T-cell (primary cell): ENCODE data around the gene CCPG1. TPM values are rescaled to one million over a fixed set of nuclear protein-coding genes. Genes with fewer than 3 reads are reported as not detected.

Experiments
- ATAC-seq, 4 experiments: fragments of 200-7000 bp in 3 of 4; fragments of 150-1000 bp in 1 of 4; cut with Tn5 transposase; replicated peaks in 1 of 4; 1 replicate in 3 of 4; 2 replicates in 1 of 4; pipeline ENCODE4 v1.10.0; 2021; ENCODE audit warnings: moderate library complexity in 3 of 4, mild to moderate bottlenecking in 2 of 4, moderate number of reproducible peaks in 1 of 4
- CTCF ChIA-PET, 2 donors: fragments of 300-600 bp; sonication (Branson Sonifier 250); formaldehyde crosslinking; loops; one replicate each; lab custom pipeline; 2022; ENCODE audit warnings: antibody characterized with exemption in 2 of 2; lab: Charles Lee
- POLR2A ChIA-PET, 2 donors: fragments of 300-600 bp; sonication (Branson Sonifier 250); formaldehyde crosslinking; loops; one replicate each; lab custom pipeline; 2022; ENCODE audit warnings: antibody characterized with exemption in 2 of 2; lab: Charles Lee
- DNase-seq, 35 experiments: peaks; one replicate each; pipeline versions ENCODE4 v3.0.0 to v3.0.0-alpha.2; 2013 to 2023
- H3K27ac ChIP-seq: one replicate; pipeline ENCODE4 v1.5.1; 2013; ENCODE audit warnings: low read length
- H3K27me3 ChIP-seq, 2 experiments: replicated peaks in 1 of 2; 1 replicate in 1 of 2; 2 replicates in 1 of 2; pipeline versions ENCODE4 v1.6.1 to v1.7.0; 2013; ENCODE audit warnings: low read length in 1 of 2, mixed read lengths in 1 of 2; ENCODE audit not compliant: control insufficient read depth in 2 of 2, insufficient read depth in 2 of 2; ENCODE audit errors: extremely low read depth in 1 of 2
- H3K36me3 ChIP-seq, 2 donors: 1 replicate in 1 of 2; 2 replicates in 1 of 2; pipeline versions ENCODE4 v1.6.1 to v1.7.0; 2013; ENCODE audit warnings: low read length in 1 of 2; ENCODE audit not compliant: control insufficient read depth in 2 of 2, insufficient read depth in 1 of 2; ENCODE audit errors: extremely low read depth in 1 of 2
- H3K4me1 ChIP-seq, 2 experiments: 1 replicate in 1 of 2; 2 replicates in 1 of 2; pipeline versions ENCODE4 v1.6.1 to v1.7.0; 2013; ENCODE audit warnings: low read length in 2 of 2, mixed read lengths in 1 of 2; ENCODE audit not compliant: insufficient read depth in 2 of 2, control insufficient read depth in 1 of 2; ENCODE audit errors: extremely low read depth in 1 of 2
- H3K4me3 ChIP-seq, 2 donors: 1 replicate in 1 of 2; 2 replicates in 1 of 2; pipeline versions ENCODE4 v1.5.1 to v1.7.0; 2013; ENCODE audit warnings: mild to moderate bottlenecking in 2 of 2, low read length in 1 of 2, moderate library complexity in 1 of 2; ENCODE audit not compliant: control insufficient read depth in 1 of 2; ENCODE audit errors: extremely low read depth in 1 of 2
- H3K9me3 ChIP-seq: 2 replicates; pipeline ENCODE4 v1.7.0; 2013
- H3K27ac Mint-ChIP-seq, 2 donors: one replicate each; pipeline ENCODE4 v1.8.0; 2020 to 2021; ENCODE audit warnings: mild to moderate bottlenecking in 2 of 2, mixed read lengths in 2 of 2
- H3K27me3 Mint-ChIP-seq, 2 donors: one replicate each; pipeline ENCODE4 v1.8.0; 2021 to 2022; ENCODE audit warnings: mixed read lengths in 2 of 2
- H3K36me3 Mint-ChIP-seq: one replicate; pipeline ENCODE4 v1.8.0; 2021; ENCODE audit warnings: mixed read lengths
- H3K4me1 Mint-ChIP-seq, 3 donors: one replicate each; pipeline ENCODE4 v1.8.0; 2020 to 2022; ENCODE audit warnings: mixed read lengths in 3 of 3, mild to moderate bottlenecking in 1 of 3
- H3K4me3 Mint-ChIP-seq, 3 donors: one replicate each; pipeline ENCODE4 v1.8.0; 2020 to 2022; ENCODE audit warnings: mild to moderate bottlenecking in 3 of 3, mixed read lengths in 3 of 3, moderate library complexity in 3 of 3
- H3K9me3 Mint-ChIP-seq, 3 donors: one replicate each; pipeline ENCODE4 v1.8.0; 2020 to 2022; ENCODE audit warnings: mixed read lengths in 3 of 3
- WGBS: methylation state at CpG from one replicate; pipeline ENCODE4 v1.1.5; 2013; ENCODE audit warnings: missing lambda C conversion rate; ENCODE audit not compliant: insufficient coverage; 5-methylcytosine and 5-hydroxymethylcytosine counted together
- total RNA-seq, 35 experiments: library from RNA in 6 of 35; stranded (reverse) in 6 of 35; fragments of 120-200 nt in 1 of 35; gene quantifications; one replicate each; pipeline versions ENCODE4 v1.2.1 to v1.2.4 and lab custom pipeline; 2013 to 2026

The CCPG1 gene
- total RNA-seq, 5 donors from 2014 or later (not counting 1 experiment from before 2014, with no cell fraction given), result 21.3 to 32.5 (median 25.6) TPM

GRCh38 chr15:55320238-55320550 lies 88.0 kb downstream of the CCPG1 start:
- DNase-seq, result no peak
- peak overlapping the region in 1 of 2 donors; percentile 44 for H3K27ac Mint-ChIP-seq
- ChIA-PET POLR2A (no interaction called here), CTCF (interaction anchor here (1.1 to 1.7 kb wide), 2 partner anchors 88 to 102 kb away, joined by 5 to 7 read pairs; partner anchors contain the start of genes CCPG1 (in 1 of the 2) and PIERCE2 (in 1 of the 2))
- H3K9me3 Mint-ChIP-seq, result no peaks in the 10 kb centered on the region
- Histone ChIP-seq H3K9me3 (no peaks in the 10 kb centered on the region), H3K27me3 (no peaks in the 10 kb centered on the region), H3K4me3 (peak overlapping the region in 1 of 2 donors; percentile 94), H3K36me3 (peaks cover 0 to 5% of the 10 kb centered on the region in 2 donors), H3K4me1 (peaks cover 9 to 16% of the 10 kb centered on the region in 2 experiments), H3K27ac (no peak overlapping the region)
- peaks cover 24% of the 10 kb centered on the region for H3K36me3 Mint-ChIP-seq
- WGBS, result no CpG with 5 or more reads among the region's 2 CpGs
- H3K27me3 Mint-ChIP-seq, result no peaks in the 10 kb centered on the region
- peak overlapping the region; percentile 98 to 99 (median 98) for H3K4me3 Mint-ChIP-seq
- ATAC-seq, result no peak
- peaks cover 57 to 65% (median 59%) of the 10 kb centered on the region in 3 donors for H3K4me1 Mint-ChIP-seq

DNA sequence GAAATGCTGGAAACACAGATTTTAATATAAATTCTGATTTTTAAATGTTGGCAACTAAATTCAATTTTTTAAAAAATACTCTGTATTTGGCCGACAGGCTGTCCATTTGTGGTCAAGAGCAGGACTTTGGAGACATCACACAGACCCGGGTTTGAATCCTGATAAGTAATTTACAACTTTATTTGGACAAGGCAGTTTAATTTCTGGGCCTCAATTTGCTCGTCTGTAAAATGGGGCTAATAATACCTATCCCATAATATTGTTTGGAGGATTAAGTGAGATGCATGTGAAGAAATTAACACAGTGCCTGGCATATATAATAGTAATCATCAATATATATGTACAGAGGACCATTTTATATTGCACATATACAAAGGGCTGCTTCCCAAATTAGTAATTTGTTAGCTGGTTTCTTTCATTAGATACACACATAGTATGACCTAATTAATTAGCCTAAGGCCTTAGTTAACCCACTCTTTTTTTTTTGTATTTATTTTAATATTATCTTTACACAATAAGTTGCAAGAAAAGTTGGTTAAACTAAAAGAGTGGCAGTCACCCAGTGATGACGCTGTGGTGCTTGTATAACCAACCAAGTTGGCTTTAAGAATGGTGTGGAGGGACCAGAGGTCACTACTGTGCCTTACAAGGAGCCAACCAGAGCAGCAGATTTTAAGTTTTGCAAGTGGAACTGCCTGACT lies 88.5 kb downstream of the CCPG1 start:
- Histone ChIP-seq H3K27me3 (no peaks in the 10 kb centered on the region), H3K36me3 (peaks cover 0 to 5% of the 10 kb centered on the region in 2 donors), H3K4me1 (peaks cover 9 to 16% of the 10 kb centered on the region in 2 experiments), H3K27ac (peak overlapping the region; percentile 98), H3K9me3 (no peaks in the 10 kb centered on the region), H3K4me3 (peak overlapping the region; percentile 91 to 94)
- POLR2A ChIA-PET, result interaction anchor here in 1 of 2 donors (1.0 to 1.7 kb wide), 3 partner anchors 52 to 123 kb away, joined by 4 to 10 read pairs (median 7); partner anchors contain the start of genes CCPG1, PIERCE2 and RSL24D1
- H3K27ac Mint-ChIP-seq, result peak overlapping the region; percentile 31 to 99
- no peaks in the 10 kb centered on the region for H3K27me3 Mint-ChIP-seq
- ATAC-seq (no peak), DNase-seq (peak in 1 of 35 experiments; percentile 22)
- CTCF ChIA-PET, result interaction anchor here (0.8 to 1.8 kb wide), 8 partner anchors 29 to 123 kb away, joined by 3 to 14 read pairs (median 4); partner anchors contain the start of genes CCPG1 (in 2 of the 2), PIERCE2 (in 2 of the 2) and RSL24D1 (in 1 of the 2)
- H3K36me3 Mint-ChIP-seq, result peaks cover 30% of the 10 kb centered on the region
- WGBS, result 57% methylated on average over 1 of the region's 4 CpGs
- H3K9me3 Mint-ChIP-seq, result no peaks in the 10 kb centered on the region
- peak overlapping the region; percentile 98 to 99 (median 98) for H3K4me3 Mint-ChIP-seq
- peaks cover 62 to 70% (median 64%) of the 10 kb centered on the region in 3 donors for H3K4me1 Mint-ChIP-seq

DNA sequence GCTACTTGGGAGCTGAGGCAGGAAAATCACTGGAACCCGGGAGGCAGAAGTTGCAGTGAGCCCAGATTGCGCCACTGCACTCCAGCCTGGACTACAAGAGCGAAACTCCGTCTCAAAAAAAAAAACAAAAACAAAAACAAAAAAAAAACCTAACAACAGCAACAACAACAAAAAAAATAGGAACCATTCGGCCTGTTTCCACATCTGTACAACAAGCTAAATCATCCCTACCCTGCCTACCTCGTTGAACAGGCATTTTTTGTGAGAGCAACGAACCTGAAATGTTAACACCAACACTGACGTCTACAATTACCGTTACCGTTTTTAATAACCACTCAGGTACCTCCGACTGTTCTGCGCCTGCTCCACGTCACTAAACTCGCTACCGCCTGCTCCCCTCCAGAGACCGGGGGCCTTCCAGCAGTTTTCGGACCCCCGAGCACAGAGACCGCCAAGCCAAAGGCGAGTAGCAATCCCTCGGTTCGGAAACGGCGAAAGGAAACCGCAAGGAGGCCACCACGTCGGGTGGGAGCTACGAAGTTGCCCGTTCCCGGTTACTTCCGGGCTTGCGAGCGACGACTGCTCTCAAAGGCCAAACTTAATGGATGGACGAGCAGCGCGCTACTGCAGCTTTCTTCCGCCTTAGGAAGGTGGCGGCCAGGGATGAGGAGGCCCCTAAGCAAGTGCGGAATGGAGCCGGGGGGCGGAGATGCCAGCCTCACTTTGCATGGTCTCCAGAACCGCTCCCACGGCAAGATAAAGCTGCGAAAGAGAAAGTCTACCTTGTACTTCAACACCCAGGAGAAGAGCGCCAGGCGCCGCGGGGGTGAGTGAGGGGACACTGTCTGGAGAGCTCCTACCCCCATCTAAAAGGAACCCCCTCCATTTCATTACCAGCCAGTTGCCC lies 89.3 kb downstream of the CCPG1 start, which contains the start of the genes PIGB and PIGBOS1:
Gene PIGB, plus strand, starts transcription at position 635 of the 907 bp plus-strand sequence. Its CDS starts 29 bp downstream, at position 664.
Gene PIGBOS1, minus strand, starts transcription at position 536 of the 907 bp plus-strand sequence. CDS start 1,331 bp downstream, outside the sequence.
- peak within 1 kb of the TSS; percentile 98 to 99 (median 98) for H3K4me3 Mint-ChIP-seq
- H3K27ac ChIP-seq, result peak within 1 kb of the TSS; percentile 98
- ChIA-PET CTCF (interaction anchor here (0.6 to 1.8 kb wide), 12 partner anchors 14 to 172 kb away, joined by 3 to 14 read pairs (median 4); partner anchors contain the start of genes CCPG1 (in 2 of the 2), PIERCE2 (in 2 of the 2) and RSL24D1 (in 1 of the 2)), POLR2A (interaction anchor here (0.5 to 1.7 kb wide), 6 partner anchors 52 to 122 kb away, joined by 3 to 10 read pairs (median 4); partner anchors contain the start of genes CCPG1 (in 1 of the 2), PIERCE2 (in 1 of the 2) and RSL24D1 (in 1 of the 2))
- peak within 1 kb of the TSS; percentile 91 to 94 for H3K4me3 ChIP-seq
- no peaks in the 10 kb centered on the region for H3K9me3 ChIP-seq
- H3K36me3 Mint-ChIP-seq, result peaks cover 24% of the 10 kb centered on the region
- under 1% methylated on average over 41 of the region's 49 CpGs for WGBS
- DNase-seq (peak; percentile 57 to 85 (median 72)), ATAC-seq (peak; percentile 90 to 93 (median 91))
- H3K36me3 ChIP-seq, result peaks cover 0 to 2% of the 10 kb centered on the region in 2 donors
- H3K27ac Mint-ChIP-seq, result peak within 1 kb of the TSS; percentile 98 to 99
- H3K27me3 Mint-ChIP-seq, result no peaks in the 10 kb centered on the region
- no peaks in the 10 kb centered on the region for H3K27me3 ChIP-seq
- no peaks in the 10 kb centered on the region for H3K9me3 Mint-ChIP-seq
- H3K4me1 Mint-ChIP-seq, result peaks cover 66 to 72% (median 72%) of the 10 kb centered on the region in 3 donors
- H3K4me1 ChIP-seq, result peaks cover 10 to 16% of the 10 kb centered on the region in 2 experiments

Other genes with a start within 250 kb of the CCPG1 start
- 100 to 1,000 TPM in 3 of 5 donors, 10 to 100 TPM in 2; 88.9 to 133 (median 108) TPM for gene RSL24D1, start 211.4 kb downstream of the CCPG1 start, total RNA-seq
- gene RAB27A, start 118.5 kb downstream of the CCPG1 start, total RNA-seq, result 10 to 100 TPM; 29.7 to 47.2 (median 35.2) TPM
- gene PIGBOS1, start 89.2 kb downstream of the CCPG1 start, total RNA-seq, result 10 to 100 TPM; 10.0 to 24.4 (median 16.7) TPM
- 10 to 100 TPM; 16.3 to 28.2 (median 20.1) TPM for gene PIGB, start 89.1 kb downstream of the CCPG1 start, total RNA-seq
- not detected for gene PIERCE2, start 136 bp upstream of the CCPG1 start, total RNA-seq
- gene DNAAF4, start 99.9 kb upstream of the CCPG1 start, total RNA-seq, result 1 to 10 TPM in 3 of 5 donors, not detected in 2; 1.5 to 1.7 (median 1.7) TPM
- gene PYGO1, start 180.0 kb upstream of the CCPG1 start, total RNA-seq, result under 1 TPM in 3 of 5 donors, not detected in 2; 0.06 to 0.18 (median 0.10) TPM